ENCODE results near the gene TRAF2.

DNA sequence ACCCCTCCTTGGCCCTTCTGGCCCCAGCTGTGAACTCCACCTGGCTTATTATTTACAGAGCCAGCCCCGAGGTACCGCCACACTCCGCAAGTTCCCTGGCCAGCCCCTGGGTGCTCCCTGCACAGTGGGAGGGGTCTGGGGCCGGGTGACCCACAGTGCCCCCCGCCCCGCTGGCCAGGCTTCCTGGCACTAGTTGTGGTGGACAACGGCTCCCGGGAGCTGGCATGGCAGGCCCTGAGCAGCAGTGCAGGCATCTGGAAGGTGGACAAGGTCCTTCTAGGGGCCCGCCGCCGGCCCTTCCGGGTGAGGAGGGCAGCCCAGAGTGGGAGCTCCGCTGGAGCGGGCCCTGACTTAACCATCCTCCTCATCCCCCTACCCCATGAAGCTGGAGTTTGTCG, 30.2 kb upstream of the TRAF2 start:
- TF ChIP-seq, protein P1, sequence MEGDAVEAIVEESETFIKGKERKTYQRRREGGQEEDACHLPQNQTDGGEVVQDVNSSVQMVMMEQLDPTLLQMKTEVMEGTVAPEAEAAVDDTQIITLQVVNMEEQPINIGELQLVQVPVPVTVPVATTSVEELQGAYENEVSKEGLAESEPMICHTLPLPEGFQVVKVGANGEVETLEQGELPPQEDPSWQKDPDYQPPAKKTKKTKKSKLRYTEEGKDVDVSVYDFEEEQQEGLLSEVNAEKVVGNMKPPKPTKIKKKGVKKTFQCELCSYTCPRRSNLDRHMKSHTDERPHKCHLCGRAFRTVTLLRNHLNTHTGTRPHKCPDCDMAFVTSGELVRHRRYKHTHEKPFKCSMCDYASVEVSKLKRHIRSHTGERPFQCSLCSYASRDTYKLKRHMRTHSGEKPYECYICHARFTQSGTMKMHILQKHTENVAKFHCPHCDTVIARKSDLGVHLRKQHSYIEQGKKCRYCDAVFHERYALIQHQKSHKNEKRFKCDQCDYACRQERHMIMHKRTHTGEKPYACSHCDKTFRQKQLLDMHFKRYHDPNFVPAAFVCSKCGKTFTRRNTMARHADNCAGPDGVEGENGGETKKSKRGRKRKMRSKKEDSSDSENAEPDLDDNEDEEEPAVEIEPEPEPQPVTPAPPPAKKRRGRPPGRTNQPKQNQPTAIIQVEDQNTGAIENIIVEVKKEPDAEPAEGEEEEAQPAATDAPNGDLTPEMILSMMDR (IDR thresholded peaks at IDR 0.05): no peak
- no peak for TF ChIP-seq POLR2A (IDR thresholded peaks at IDR 0.05)
